22Rv1 (cell line): ENCODE results near the gene BABAM2.

ENCODE experiments used
- CTCF ChIP-seq: fragments of 450-650 bp; IDR thresholded peaks from 2 replicates; pipeline ENCODE4 v1.5.1; 2017; ENCODE audit warnings: mild to moderate bottlenecking
- ZFX ChIP-seq: fragments of 450-650 bp; IDR thresholded peaks from 2 replicates; pipeline ENCODE4 v1.6.1; 2017; ENCODE audit warnings: antibody characterized with exemption, borderline replicate concordance

- TF ChIP-seq CTCF (no peak), ZFX (no peak)
Observed at GRCh38 chr2:28380219-28380618, 489.7 kb downstream of the BABAM2 start.
